Keratinocyte (primary cell): ENCODE data around the gene AP2A1. TPM values are rescaled to one million over a fixed set of nuclear protein-coding genes. Genes with fewer than 3 reads are reported as not detected.

Experiments
- DNase-seq: peaks from one replicate; pipeline ENCODE4 v3.0.0-alpha.2; 2011; ENCODE audit warnings: low read depth, missing footprints, low spot score
- FAIRE-seq: peaks from 2 replicates; lab custom pipeline; 2011; peaks lifted over from hg19 to GRCh38; lab: Jason Lieb, UNC
- H2AFZ ChIP-seq: 2 replicates; pipeline ENCODE4 v1.6.0; 2012; ENCODE audit warnings: low read length, control low read depth, inconsistent platforms; ENCODE audit not compliant: control insufficient read depth
- H3K27ac ChIP-seq: 2 replicates; pipeline ENCODE4 v1.5.1; 2011; ENCODE audit warnings: low read length; ENCODE audit not compliant: control insufficient read depth, insufficient read depth
- H3K27me3 ChIP-seq: 3 replicates; pipeline ENCODE4 v1.6.0; 2011; ENCODE audit warnings: low read length; ENCODE audit not compliant: control insufficient read depth, insufficient read depth; ENCODE audit errors: extremely low read depth
- H3K36me3 ChIP-seq, 2 experiments: 2 replicates in 1 of 2; 3 replicates in 1 of 2; pipeline ENCODE4 v1.5.1; 2011; ENCODE audit warnings: low read length in 2 of 2, mild to moderate bottlenecking in 1 of 2; ENCODE audit not compliant: control insufficient read depth in 2 of 2, insufficient read depth in 2 of 2; ENCODE audit errors: extremely low read depth in 1 of 2
- H3K4me1 ChIP-seq: 3 replicates; pipeline ENCODE4 v1.5.1; 2011; ENCODE audit warnings: low read length; ENCODE audit not compliant: control insufficient read depth, insufficient read depth; ENCODE audit errors: extremely low read depth
- H3K4me2 ChIP-seq: 3 replicates; pipeline ENCODE4 v1.6.0; 2011; ENCODE audit warnings: low read depth, low read length; ENCODE audit not compliant: control insufficient read depth, insufficient read depth; ENCODE audit errors: extremely low read depth
- H3K4me3 ChIP-seq, 3 experiments: fragments of 200-600 bp in 1 of 3; sonication (generic) in 1 of 3; 2 replicates in 2 of 3; 3 replicates in 1 of 3; pipeline ENCODE4 v1.5.1; 2011 to 2016; ENCODE audit warnings: low read length in 3 of 3, mild to moderate bottlenecking in 3 of 3, control low read depth in 2 of 3, inconsistent platforms in 1 of 3, low read depth in 1 of 3, mixed read lengths in 1 of 3, mixed run types in 1 of 3, moderate library complexity in 1 of 3; ENCODE audit not compliant: control insufficient read depth in 2 of 3, insufficient read depth in 2 of 3; ENCODE audit errors: extremely low read depth in 1 of 3
- H3K79me2 ChIP-seq: 2 replicates; pipeline ENCODE4 v1.6.0; 2012; ENCODE audit warnings: low read length; ENCODE audit not compliant: control insufficient read depth, insufficient read depth
- H3K9ac ChIP-seq: 3 replicates; pipeline ENCODE4 v1.6.0; 2011; ENCODE audit warnings: low read length; ENCODE audit not compliant: control insufficient read depth, insufficient read depth; ENCODE audit errors: extremely low read depth
- H3K9me1 ChIP-seq: 3 replicates; pipeline ENCODE4 v1.6.0; 2011; ENCODE audit warnings: low read length; ENCODE audit not compliant: control insufficient read depth, insufficient read depth; ENCODE audit errors: extremely low read depth
- H3K9me3 ChIP-seq: 2 replicates; pipeline ENCODE4 v1.5.1; 2012; ENCODE audit warnings: low read depth, low read length; ENCODE audit not compliant: control insufficient read depth
- H4K20me1 ChIP-seq: 3 replicates; pipeline ENCODE4 v1.6.0; 2011; ENCODE audit warnings: low read length; ENCODE audit not compliant: control insufficient read depth, insufficient read depth; ENCODE audit errors: extremely low read depth
- EZH2 ChIP-seq: IDR thresholded peaks from one replicate; pipeline ENCODE4 v1.6.1; 2012; ENCODE audit warnings: inconsistent platforms, mild to moderate bottlenecking, low read length, moderate library complexity
- dilution Hi-C: fragments of 300-500 bp; cut with MboI; formaldehyde crosslinking; loops from one replicate; pipeline ENCODE4 v1.7.0; 2020; ENCODE audit warnings: low sequenced_read_pairs; ENCODE audit not compliant: extremely low pct_ligation_motif_present
- polyA plus RNA-seq, 5 experiments: library from polyadenylated mRNA; depleted of rRNA in 3 of 5; stranded (reverse) in 3 of 5; stranded (forward) in 1 of 5; unstranded in 1 of 5; fragments of >200 nt; gene quantifications; 1 replicate in 1 of 5; 2 replicates in 3 of 5; 3 replicates in 1 of 5; pipeline versions ENCODE4 v1.2.1 to v1.2.3, GENCODE V29; 2011 to 2012; ENCODE audit warnings: missing spikeins in 2 of 5, low read depth in 1 of 5, low replicate concordance in 1 of 5
- TF ChIP-seq, protein P1 (sequence below), 3 experiments: IDR thresholded peaks in 1 of 3; conservative IDR thresholded peaks in 1 of 3; optimal IDR thresholded peaks in 1 of 3; 2 replicates in 2 of 3; 3 replicates in 1 of 3; pipeline versions ENCODE3 to v1.5.1; 2011; ENCODE audit warnings: low read length in 3 of 3, mild to moderate bottlenecking in 3 of 3, moderate library complexity in 2 of 3, control low read depth in 1 of 3, inconsistent platforms in 1 of 3; ENCODE audit not compliant: insufficient read depth in 2 of 3; ENCODE audit errors: extremely low read depth in 1 of 3

The AP2A1 gene
- polyA plus RNA-seq, 1 donor (not counting 4 experiments of a cell fraction or from before 2014, with no cell fraction given) = 36.7 TPM

DNA sequence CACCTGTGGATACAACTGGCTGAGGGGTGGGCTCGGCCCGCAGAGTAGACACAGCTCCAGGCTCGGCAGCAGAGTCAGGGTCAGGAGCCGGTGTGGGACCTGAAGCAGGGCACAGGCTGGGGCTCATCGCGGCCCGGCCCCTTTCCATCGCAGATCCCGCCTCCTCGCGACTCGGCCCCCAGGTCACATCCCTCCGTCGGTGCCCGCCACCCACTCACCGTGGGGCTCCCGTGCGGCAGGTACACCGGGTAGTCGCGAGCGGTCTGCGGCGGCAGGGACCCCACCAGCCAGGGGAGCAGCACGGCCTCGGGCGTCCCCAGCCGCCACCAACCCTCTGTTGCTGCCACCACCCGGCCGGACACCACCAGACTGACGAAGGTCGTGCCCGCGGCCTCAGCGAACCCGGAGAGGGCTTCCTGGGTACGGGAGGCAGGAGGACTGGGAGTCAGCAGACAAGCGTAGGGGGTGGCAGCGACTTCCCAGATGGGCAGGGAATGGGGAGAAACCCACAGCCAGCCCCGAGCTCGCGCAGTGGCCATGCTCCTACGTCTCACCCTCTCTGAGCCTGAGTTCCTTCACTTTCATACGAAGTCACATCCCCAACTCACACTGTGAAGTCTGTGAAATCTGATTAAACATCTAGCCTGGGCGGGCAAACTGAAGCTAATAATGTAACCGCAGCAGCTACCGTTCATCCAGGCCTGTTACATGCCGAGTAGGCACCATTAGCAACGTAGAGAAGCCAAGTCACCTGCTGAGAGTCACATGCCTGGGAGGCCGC is 42.5 kb downstream of the AP2A1 start:
- Histone ChIP-seq H3K36me3 (peaks cover 5% of the 10 kb centered on the region in 2 experiments), H3K4me3 (peak overlapping the region; percentile 37 to 80 (median 69)), H3K4me2 (peak overlapping the region; percentile 91), H3K9ac (peak overlapping the region; percentile 60), H3K4me1 (peaks cover 21% of the 10 kb centered on the region), H3K27ac (no peak overlapping the region), H3K9me1 (no peaks in the 10 kb centered on the region), H3K9me3 (no peaks in the 10 kb centered on the region), H3K27me3 (no peaks in the 10 kb centered on the region), H4K20me1 (no peaks in the 10 kb centered on the region), H2AFZ (peak overlapping the region; percentile 80), H3K79me2 (no peaks in the 10 kb centered on the region)
- TF ChIP-seq, protein P1, sequence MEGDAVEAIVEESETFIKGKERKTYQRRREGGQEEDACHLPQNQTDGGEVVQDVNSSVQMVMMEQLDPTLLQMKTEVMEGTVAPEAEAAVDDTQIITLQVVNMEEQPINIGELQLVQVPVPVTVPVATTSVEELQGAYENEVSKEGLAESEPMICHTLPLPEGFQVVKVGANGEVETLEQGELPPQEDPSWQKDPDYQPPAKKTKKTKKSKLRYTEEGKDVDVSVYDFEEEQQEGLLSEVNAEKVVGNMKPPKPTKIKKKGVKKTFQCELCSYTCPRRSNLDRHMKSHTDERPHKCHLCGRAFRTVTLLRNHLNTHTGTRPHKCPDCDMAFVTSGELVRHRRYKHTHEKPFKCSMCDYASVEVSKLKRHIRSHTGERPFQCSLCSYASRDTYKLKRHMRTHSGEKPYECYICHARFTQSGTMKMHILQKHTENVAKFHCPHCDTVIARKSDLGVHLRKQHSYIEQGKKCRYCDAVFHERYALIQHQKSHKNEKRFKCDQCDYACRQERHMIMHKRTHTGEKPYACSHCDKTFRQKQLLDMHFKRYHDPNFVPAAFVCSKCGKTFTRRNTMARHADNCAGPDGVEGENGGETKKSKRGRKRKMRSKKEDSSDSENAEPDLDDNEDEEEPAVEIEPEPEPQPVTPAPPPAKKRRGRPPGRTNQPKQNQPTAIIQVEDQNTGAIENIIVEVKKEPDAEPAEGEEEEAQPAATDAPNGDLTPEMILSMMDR (optimal IDR thresholded peaks at IDR 0.05 in 1 of 3, IDR thresholded peaks at IDR 0.05 in 1 of 3, conservative IDR thresholded peaks at IDR 0.05 in 1 of 3; ENCODE audit: extremely low read depth in 1 of 3, insufficient read depth in 2 of 3, low read length in 3 of 3) = peak in 1 of 3 experiments; percentile 43
- TF ChIP-seq EZH2 = no peak
- FAIRE-seq (no peak), DNase-seq (no peak)
- dilution Hi-C loops = no loop called here

DNA sequence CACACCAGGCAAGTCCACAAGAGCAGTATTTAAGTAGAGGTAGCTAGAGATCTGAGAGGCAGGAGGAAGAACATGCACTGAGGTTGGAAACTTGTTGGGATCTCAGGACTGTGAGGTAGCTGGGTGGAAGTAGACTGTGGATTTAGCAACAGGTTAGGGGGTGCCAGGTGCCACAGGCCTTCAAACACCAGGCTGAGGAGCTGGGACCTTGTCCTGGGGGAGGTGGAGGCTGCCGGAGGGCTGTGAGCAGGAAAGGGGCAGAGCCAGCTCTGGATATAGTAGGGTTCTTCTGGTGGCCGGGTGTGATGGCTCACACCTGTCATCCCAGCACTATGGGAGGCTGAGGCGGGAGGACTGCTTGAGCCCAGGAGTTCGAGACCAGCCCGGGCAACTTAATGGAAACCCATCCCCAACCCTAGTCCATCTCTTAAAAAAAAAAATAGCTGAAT is 43.2 kb downstream of the AP2A1 start:
- H3K27me3 ChIP-seq = no peaks in the 10 kb centered on the region
- no peaks in the 10 kb centered on the region for H3K79me2 ChIP-seq
- H3K4me2 ChIP-seq = peak overlapping the region; percentile 91
- no peak overlapping the region for H3K4me3 ChIP-seq
- FAIRE-seq (no peak), DNase-seq (no peak)
- no peaks in the 10 kb centered on the region for H3K9me1 ChIP-seq
- dilution Hi-C loops = no loop called here
- H3K4me1 ChIP-seq = peaks cover 21% of the 10 kb centered on the region
- H3K36me3 ChIP-seq = peaks cover 2 to 5% of the 10 kb centered on the region in 2 experiments
- no peak for TF ChIP-seq EZH2
- TF ChIP-seq, protein P1 (optimal IDR thresholded peaks at IDR 0.05 in 1 of 3, IDR thresholded peaks at IDR 0.05 in 1 of 3, conservative IDR thresholded peaks at IDR 0.05 in 1 of 3; ENCODE audit: extremely low read depth in 1 of 3, insufficient read depth in 2 of 3, low read length in 3 of 3) = no peak
- H2AFZ ChIP-seq = peak overlapping the region; percentile 80
- no peaks in the 10 kb centered on the region for H3K9me3 ChIP-seq
- H3K27ac ChIP-seq = no peak overlapping the region
- H3K9ac ChIP-seq = no peak overlapping the region
- no peaks in the 10 kb centered on the region for H4K20me1 ChIP-seq
